HG03039 (cell line): ENCODE results near the gene ATPAF2.

Experiments used
- ATAC-seq: cut with Tn5 transposase; IDR thresholded peaks from one replicate; pipeline ENCODE4 v1.9.1; 2021; ENCODE audit warnings: mild to moderate bottlenecking, moderate library complexity; ENCODE audit not compliant: unreplicated experiment

Gene ATPAF2

GRCh38 chr17:17987901-17988300, 51.1 kb downstream of the ATPAF2 start:
- ATAC-seq, result no peak

DNA sequence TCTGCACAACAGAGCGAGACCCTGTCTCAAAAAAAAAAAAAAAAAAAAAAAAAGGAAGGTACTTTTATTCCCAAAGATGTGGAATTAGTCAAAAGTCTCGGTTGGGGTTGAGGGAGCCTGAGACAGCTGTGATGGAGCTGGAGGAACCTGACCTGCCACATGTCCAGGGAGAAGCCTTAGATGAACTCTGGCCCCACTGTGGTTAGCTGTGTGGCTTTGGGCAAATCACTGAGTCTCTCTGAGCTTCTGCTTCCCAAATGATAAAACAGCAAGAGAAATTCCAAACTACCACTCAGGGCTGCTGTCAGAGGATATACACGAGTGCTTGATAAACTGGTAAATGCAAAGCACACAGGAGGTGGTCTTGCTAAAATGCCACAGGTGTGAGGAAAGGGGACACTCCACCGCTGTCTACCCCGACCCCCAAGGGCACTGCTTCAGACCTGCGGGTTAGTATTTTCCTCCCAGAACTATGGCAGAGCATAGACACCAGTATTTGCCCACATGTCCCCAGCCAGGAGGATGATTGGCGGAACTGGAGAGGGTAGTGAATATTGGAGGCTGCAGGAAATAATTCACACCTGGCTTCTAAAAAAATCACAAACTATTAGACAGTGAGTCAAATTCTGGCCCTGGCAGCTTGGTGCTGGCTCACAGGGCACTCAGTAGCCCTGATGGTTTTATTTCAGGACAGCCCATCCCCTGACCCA, 51.6 kb downstream of the ATPAF2 start:
- ATAC-seq, result no peak

DNA sequence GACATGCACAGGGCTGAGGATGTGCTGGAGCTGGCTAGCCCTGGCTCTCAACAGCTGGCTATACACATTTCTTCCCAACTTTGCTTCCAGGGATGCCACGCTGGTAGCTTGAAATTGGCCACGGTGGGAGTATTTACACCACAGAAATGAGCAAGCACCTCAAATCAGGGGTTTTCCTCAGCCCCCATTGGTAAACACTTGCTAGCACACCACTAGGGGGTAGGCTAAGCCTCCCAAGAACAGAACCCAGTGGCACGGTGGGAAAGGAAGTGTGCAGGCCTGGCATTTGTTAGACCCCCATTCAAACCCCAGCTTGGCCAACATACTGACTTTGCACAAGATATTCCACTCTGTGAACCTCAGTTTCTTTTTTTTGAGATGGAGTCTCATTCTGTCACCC, 53.4 kb downstream of the ATPAF2 start:
- ATAC-seq, result no peak

DNA sequence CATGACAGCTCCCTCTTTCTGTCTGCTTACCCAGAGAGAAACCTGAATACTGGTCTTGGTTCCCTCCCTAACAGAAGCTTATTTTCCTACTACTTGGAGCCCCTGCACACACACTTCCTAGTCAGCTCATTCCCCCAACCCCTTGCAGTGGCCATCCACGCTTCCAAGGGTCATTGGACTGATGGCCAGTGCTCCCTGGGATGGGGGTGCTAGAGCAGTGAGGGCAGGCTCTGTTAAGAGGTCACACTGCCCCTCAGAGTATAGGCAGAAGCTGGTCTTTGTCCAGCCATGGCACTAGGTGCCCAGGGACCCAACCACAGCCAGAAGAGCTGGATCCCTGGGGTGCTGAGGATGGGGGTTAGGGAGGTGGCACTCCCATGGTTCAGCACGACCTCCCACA, 53.8 kb downstream of the ATPAF2 start:
- no peak for ATAC-seq

DNA sequence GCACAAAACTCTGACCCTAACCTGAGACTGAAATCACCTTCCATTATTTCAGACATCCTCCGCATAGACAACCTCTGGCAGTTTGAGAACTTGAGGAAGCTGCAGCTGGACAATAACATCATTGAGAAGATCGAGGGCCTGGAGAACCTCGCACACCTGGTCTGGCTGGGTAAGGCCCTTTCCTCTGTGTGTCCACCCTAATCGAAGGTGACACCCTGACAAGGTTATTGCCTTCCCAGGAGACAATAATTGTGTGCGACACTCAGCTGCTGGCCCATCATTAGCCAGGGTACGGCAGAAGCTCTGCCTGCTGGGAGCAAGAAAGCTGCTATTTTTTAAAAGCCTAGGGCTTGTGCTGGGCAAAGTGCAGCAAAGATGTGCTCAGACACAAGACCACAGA, 55.2 kb downstream of the ATPAF2 start:
- ATAC-seq, result no peak

DNA sequence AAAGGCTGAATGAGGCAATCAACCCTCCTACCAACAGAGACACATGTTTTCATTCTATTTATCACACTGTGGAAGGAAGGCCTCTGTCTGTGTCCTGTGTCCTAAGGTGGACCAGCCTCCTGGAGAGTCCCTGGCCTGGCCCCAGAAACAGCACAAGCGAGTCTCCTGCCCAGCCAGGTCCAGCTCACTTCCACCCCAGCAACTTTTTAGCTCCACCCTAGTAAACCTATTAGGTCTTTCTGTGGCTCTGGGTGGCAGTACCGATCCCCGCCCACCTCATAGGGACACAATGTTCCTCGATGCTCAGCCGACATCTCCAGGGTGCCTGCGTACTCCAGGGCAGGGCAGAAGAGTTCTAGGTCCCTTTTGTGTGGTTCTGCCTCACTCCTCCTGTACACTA, 55.6 kb downstream of the ATPAF2 start:
- no peak for ATAC-seq

DNA sequence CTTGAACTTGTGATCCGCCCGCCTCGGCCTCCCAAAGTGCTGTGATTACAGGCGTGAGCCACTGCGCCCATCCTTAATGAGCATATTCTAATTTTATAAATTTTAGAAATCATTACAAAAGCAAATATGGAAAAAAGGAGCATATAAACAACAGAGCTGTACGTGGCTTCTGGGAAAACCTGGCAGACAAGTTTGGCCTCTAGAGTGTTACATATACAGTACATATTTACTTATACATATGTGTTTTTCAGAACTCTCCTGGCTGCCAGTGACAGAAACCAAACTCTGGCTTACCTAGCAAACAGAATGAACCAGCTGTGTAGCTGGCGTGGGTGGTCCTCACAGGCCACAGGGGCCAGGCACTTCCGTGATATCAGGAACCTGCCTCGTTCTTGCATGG, 56.2 kb downstream of the ATPAF2 start:
- ATAC-seq, result no peak

DNA sequence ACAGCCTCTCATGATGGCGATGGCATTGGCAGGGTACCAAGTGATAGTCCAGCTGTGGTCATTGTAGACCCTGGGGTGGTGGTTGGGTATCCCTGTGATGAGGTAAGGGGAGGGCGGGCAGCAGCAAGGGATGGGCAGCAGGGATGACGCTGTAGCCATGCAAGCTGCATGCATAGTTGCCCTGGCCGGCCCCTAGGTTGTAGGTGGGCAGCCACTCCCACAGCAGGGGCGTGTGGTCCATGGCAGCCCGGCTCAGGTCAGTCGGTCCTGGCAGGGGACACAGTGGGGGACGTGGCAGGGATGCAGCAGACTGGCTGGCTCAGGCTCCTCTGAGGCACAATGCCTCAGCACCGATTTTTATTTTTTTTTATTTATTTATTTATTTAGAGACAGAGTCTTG, 57.6 kb downstream of the ATPAF2 start:
- ATAC-seq, result no peak

DNA sequence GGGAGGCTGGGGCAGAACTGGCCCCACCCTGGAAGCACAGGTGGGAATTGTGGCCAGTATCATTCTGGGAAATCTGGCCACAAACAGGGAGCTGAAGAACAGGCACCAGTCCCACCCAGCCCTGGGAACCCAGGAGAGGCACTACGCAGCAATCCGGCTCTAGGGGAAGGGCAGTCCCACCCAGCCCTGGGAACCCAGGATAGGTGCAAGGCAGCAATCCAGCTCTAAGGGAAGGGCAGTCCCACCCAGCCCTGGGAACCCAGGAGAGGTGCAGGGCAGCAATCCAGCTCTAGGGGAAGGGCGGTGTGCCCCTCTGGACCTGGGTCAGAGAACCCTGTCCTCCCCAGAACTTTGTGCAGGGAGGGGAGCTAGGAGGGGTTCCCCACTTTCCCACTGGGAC, 59.2 kb downstream of the ATPAF2 start:
- ATAC-seq, result no peak

DNA sequence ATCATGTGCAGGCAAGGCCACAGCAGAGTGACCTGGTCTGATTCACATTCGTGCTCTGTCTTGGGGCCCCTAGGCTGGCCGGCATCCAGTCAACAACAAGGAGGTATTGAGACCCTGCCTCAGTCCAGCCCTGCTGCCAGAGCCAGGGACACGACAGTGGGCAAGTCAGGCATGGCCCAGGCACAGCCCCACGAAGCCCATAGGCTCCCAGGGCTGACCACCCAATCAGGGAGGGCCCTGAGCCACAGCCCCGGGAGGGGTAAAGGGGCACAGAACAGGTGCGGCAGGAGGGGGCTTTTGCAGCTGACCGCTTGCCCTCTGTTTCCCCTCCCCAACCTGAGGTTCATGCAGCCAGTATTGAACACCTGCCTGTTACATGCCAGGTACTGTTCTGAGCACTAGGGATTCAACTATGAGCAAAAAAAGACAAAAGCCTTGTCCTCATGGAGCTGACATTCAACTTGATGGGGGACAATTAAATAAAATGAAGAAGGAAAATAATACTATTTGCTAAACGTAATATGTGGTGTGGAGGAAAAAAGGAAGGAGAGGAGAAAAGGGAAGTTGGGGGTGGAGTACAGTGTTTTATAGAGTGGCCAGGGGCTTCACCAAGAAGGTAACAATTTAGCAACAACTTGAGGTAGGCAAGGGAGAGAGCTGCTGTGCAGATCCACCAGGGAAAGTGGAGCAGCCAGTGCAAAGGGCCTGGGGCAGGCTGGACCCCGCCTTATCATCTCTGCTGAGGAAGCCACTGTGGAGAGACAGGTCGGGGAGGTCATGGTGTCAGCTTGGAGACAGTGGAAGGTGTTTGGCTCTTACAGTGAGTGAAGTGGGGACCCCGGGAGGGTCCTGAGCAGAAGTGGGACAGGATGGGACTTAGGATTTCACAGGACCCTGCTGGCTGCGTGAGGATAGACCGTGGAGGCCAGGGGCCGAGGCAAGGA, 60.2 kb downstream of the ATPAF2 start:
- no peak for ATAC-seq

DNA sequence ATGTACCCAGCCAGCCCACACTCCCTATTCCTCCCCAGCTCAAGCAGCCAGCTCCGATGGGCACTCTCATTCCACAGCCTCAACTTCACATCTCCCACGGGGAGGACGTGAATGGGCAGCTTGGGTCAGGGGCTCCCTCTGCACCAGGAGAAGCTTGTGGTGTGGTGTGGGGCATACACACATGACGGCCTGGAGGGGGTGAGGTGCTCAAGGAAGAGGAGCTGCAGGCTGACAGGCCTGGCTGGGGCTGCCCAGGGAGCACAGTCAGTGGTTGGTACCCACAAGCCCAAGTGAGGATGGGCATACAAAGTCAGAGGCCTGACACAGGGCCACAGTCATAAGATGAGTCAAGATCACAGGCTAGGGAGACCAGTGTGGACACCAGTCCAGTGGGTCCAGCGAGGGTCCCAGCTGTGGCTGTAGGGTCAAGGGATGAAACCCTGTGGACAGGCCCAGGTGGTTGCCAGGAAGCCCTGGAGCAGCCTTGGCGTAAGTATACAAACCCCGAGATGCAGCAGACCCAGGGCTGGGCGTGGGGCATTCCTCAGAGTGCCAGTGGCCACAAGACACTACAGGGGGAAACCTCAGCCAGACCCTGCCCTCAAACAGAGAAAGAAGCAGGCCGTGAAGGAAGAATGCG, 61.9 kb downstream of the ATPAF2 start:
- ATAC-seq, result no peak

DNA sequence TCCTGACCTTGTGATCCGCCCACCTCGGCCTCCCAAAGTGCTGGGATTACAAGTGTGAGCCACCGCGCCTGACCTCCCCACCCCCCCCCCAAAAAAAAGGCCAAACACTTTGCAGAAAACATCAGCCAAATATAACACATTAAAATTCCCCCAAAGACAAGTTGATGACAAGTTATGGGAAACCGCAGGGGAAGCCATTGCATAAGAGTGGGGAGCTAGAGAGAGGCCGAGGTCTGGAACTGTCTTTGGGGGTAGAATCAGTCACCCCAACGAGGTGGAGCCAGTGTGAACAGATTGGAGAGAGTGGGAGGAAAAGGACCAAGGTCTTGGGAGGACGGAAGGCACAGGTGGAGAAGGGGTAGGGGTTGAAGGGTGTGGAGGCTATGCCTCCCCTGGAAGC, 63.5 kb downstream of the ATPAF2 start:
- ATAC-seq, result no peak

DNA sequence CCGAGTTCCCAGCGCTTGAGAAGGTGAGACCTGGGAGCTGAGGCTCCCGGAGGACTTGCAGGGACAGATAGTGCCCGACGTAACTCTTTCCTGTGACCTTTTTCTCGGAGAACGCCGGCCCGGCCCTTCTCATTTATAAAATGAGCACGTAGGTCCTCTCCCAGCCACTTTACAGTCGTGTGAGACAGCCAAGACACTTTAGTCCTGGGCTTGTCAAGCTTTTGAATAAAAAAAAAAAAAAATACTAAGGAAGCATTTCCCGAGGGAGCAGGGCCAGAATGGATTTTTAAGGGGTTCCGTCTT, 66.1 kb downstream of the ATPAF2 start:
- ATAC-seq, result no peak

DNA sequence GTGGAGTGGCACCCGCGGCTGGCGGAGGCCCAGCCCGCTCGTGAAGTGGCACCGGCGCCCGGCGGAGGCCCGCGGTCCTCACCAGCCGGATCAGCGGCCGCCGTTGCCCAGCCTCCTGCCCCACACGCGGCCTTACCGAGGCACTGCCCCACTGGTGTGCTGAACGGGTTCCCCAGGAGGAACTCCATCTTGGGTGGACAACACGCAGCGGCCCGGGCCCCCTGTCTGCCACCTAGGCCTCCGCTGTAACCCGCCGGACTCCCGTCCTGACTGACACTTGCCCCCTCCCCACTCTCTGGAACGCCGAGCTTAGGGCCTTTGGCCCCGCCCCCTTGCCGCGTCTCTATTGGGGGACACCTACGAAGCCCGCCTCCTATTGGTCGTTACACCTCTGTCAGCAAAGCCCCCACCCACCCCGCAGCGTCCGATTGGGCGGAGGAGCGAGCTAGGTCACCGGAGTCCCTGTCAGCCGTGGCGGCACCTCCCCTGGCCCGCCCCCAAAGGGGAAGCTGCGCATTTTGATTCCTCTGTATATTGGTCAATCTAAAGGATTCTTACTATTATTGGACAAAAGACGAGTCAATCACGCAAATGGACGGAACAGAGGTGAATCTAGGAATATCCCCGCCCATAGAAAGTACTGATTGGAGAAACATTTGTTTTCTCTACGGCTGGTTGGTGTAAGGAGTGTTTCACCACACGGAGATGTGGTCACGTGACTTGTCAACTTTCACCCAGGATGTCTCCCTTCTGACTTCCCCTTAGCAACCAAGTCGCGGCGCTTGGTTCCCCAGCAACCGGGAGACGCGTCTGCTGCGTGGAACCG, 66.6 kb downstream of the ATPAF2 start, which contains the start of the genes DRC3 and TOM1L2:
TSS of gene DRC3 (plus strand) at position 737 of the 826 bp plus-strand sequence. CDS start 4,737 bp downstream, outside the sequence.
TSS of gene TOM1L2 (minus strand) at position 275 of the 826 bp plus-strand sequence. CDS start at position 188, 87 bp downstream.
- ATAC-seq, result peak; percentile 96

GRCh38 chr17:17971431-17972125, 67.4 kb downstream of the ATPAF2 start:
- ATAC-seq, result no peak

DNA sequence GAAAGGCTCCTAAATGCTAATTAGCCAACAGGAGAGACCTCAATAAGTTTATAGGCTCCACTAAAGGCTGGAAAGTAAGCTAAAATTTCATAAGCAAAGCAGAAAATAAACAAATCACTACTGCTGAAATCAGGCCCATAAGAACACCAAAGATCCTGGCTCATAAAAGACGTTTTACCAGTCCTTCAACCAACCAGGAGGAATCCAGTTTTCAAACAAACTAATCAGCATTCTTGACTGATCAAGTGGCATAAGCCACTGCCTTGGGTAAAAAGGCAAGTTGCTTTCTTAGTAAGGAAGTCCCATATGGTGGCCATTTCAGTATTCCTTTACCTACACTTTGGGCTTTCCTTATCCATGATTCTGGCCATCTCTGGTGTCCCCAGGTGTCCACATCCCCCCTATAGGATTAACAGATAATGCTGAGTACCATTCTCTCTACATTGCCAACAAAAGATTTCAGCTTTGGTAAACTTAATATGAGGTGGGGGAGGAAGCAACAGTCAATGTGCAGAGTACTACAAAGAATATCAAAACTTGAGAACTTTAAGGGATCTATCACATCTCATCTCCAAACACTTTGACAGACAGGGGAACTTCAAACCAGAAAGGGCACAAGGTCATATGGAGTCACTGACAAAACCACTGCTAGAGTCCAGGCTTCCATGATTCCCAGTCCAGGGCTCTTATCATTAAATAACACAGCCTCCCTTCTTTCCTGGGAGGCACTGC, 68.1 kb downstream of the ATPAF2 start:
- no peak for ATAC-seq
